Naive thymus-derived CD8-positive, alpha-beta T cell (primary cell): Measurements from ENCODE around the gene PRDM9. TPM values are rescaled to one million over a fixed set of nuclear protein-coding genes. Genes with fewer than 3 reads are reported as not detected.

Experiments used
- ATAC-seq, 2 donors: fragments of 150-1000 bp; cut with Tn5 transposase in 1 of 2; sonication (Bioruptor Pico), chemical (Tn5 transposase) in 1 of 2; 1 replicate in 1 of 2; 2 replicates in 1 of 2; pipeline ENCODE4 v1.10.0; 2021; ENCODE audit warnings: mild to moderate bottlenecking in 2 of 2, moderate library complexity in 2 of 2
- POLR2A ChIA-PET: fragments of 350-600 bp; sonication (Branson Sonifier 250); formaldehyde crosslinking; loops from one replicate; lab custom pipeline; 2021; ENCODE audit warnings: antibody characterized with exemption; lab: Charles Lee
- DNase-seq, 10 donors: peaks; one replicate each; pipeline versions ENCODE4 v3.0.0 to v3.0.0-alpha.2; 2020 to 2022
- H3K27ac Mint-ChIP-seq, 10 donors: one replicate each; pipeline ENCODE4 v1.8.0; 2020 to 2022; ENCODE audit warnings: mild to moderate bottlenecking in 10 of 10, mixed read lengths in 10 of 10, moderate library complexity in 4 of 10, inconsistent platforms in 1 of 10
- H3K27me3 Mint-ChIP-seq, 5 donors: one replicate each; pipeline ENCODE4 v1.8.0; 2021 to 2022; ENCODE audit warnings: mixed read lengths in 5 of 5
- H3K36me3 Mint-ChIP-seq, 3 donors: one replicate each; pipeline ENCODE4 v1.8.0; 2020 to 2022; ENCODE audit warnings: mixed read lengths in 3 of 3, mild to moderate bottlenecking in 2 of 3, inconsistent platforms in 1 of 3
- H3K4me1 Mint-ChIP-seq, 4 donors: one replicate each; pipeline ENCODE4 v1.8.0; 2021 to 2022; ENCODE audit warnings: mixed read lengths in 4 of 4
- H3K4me3 Mint-ChIP-seq, 10 donors: one replicate each; pipeline ENCODE4 v1.8.0; 2020 to 2022; ENCODE audit warnings: mild to moderate bottlenecking in 10 of 10, mixed read lengths in 10 of 10, moderate library complexity in 6 of 10, inconsistent platforms in 1 of 10
- H3K9me3 Mint-ChIP-seq, 9 donors: one replicate each; pipeline ENCODE4 v1.8.0; 2020 to 2022; ENCODE audit warnings: mixed read lengths in 9 of 9, mild to moderate bottlenecking in 3 of 9, inconsistent platforms in 1 of 9, moderate library complexity in 1 of 9
- polyA plus RNA-seq, 3 donors: library from polyadenylated mRNA; unstranded; fragments of 300-500 nt; fragmentation: Illumina TruSeq; gene quantifications; one replicate each; pipeline ENCODE4 v1.2.3, GENCODE V29; 2021
- total RNA-seq, 8 experiments: library from RNA in 2 of 8; stranded (reverse) in 2 of 8; gene quantifications; one replicate each; pipeline ENCODE4 v1.2.3 and lab custom pipeline; 2021 to 2026

PRDM9 gene
- total and polyA plus RNA-seq, 5 experiments from 2014 or later: not detected

- POLR2A ChIA-PET: no interaction called here
- ATAC-seq: no peak
- Mint-ChIP-seq H3K4me1 (no peaks in the 10 kb centered on the region), H3K27ac (no peak overlapping the region), H3K36me3 (no peaks in the 10 kb centered on the region), H3K9me3 (peaks cover 0 to 20% (median 6%) of the 10 kb centered on the region in 9 donors), H3K4me3 (no peak overlapping the region), H3K27me3 (no peaks in the 10 kb centered on the region)
- DNase-seq: no peak
These were observed 63.6 kb downstream of the PRDM9 start for GRCh38 chr5:23571059-23571458.
